Smooth muscle cell (in vitro differentiated cells): ENCODE measurements around the gene UBE2G2. TPM values are rescaled to one million over a fixed set of nuclear protein-coding genes. Genes with fewer than 3 reads are reported as not detected.

Experiments
- DNase-seq: peaks from one replicate; lab custom pipeline; 2025; ENCODE audit not compliant: unreplicated experiment; lab: John Stamatoyannopoulos, UW
- H2AFZ ChIP-seq: fragments of 200-600 bp; sonication (generic); 2 replicates; pipeline ENCODE4 v1.6.0; 2016; ENCODE audit warnings: antibody characterized with exemption, low read depth, mild to moderate bottlenecking
- H3F3A ChIP-seq: fragments of 200-600 bp; sonication (generic); 2 replicates; pipeline ENCODE4 v1.6.0; 2017; ENCODE audit warnings: antibody characterized with exemption, low read depth
- H3K27ac ChIP-seq: fragments of 200-600 bp; sonication (generic); 2 replicates; pipeline ENCODE4 v1.5.1; 2016; ENCODE audit warnings: low read depth, mild to moderate bottlenecking
- H3K27me3 ChIP-seq: fragments of 200-600 bp; sonication (generic); 2 replicates; pipeline ENCODE4 v1.6.1; 2016; ENCODE audit warnings: low read depth, mild to moderate bottlenecking
- H3K36me3 ChIP-seq: fragments of 200-600 bp; sonication (generic); 2 replicates; pipeline ENCODE4 v1.5.1; 2016; ENCODE audit warnings: low read depth
- H3K4me1 ChIP-seq: fragments of 200-600 bp; sonication (generic); 2 replicates; pipeline ENCODE4 v1.5.1; 2016; ENCODE audit warnings: low read depth
- H3K4me2 ChIP-seq: fragments of 200-600 bp; sonication (generic); 2 replicates; pipeline ENCODE4 v1.6.0; 2016; ENCODE audit warnings: mild to moderate bottlenecking
- H3K4me3 ChIP-seq: fragments of 200-600 bp; sonication (generic); 2 replicates; pipeline ENCODE4 v1.5.1; 2016; ENCODE audit warnings: mild to moderate bottlenecking
- H3K79me2 ChIP-seq: fragments of 200-600 bp; sonication (generic); 2 replicates; pipeline ENCODE4 v1.6.0; 2016; ENCODE audit warnings: low read depth, mild to moderate bottlenecking
- H3K9ac ChIP-seq: fragments of 200-600 bp; sonication (generic); 2 replicates; pipeline ENCODE4 v1.6.0; 2016; ENCODE audit warnings: low read depth
- H3K9me3 ChIP-seq: fragments of 200-600 bp; sonication (generic); replicated peaks from 2 replicates; pipeline ENCODE4 v1.5.1; 2016; ENCODE audit warnings: low read depth
- H4K20me1 ChIP-seq: fragments of 200-600 bp; sonication (generic); 2 replicates; pipeline ENCODE4 v1.6.0; 2016; ENCODE audit warnings: low read depth
- CTCF ChIP-seq: fragments of 200-600 bp; sonication (generic); IDR thresholded peaks from 2 replicates; pipeline ENCODE4 v1.5.1; 2017; ENCODE audit warnings: borderline replicate concordance, mild to moderate bottlenecking, antibody characterized with exemption; ENCODE audit not compliant: insufficient read depth, poor library complexity, severe bottlenecking
- WGBS: methylation state at CpG from one replicate; pipeline ENCODE4 v1.1.7; 2016; ENCODE audit warnings: low lambda C conversion rate; 5-methylcytosine and 5-hydroxymethylcytosine counted together
- polyA plus RNA-seq: library from polyadenylated mRNA; unstranded; fragments of >200 nt; fragmentation: Nextera tagmentation; extraction: Ambion mirVana; gene quantifications from 2 replicates; pipeline ENCODE4 v1.2.1, GENCODE V29; 2016
- total RNA-seq: library from RNA; depleted of rRNA; stranded (reverse); fragments of >200 nt; gene quantifications from 2 replicates; pipeline ENCODE4 v1.2.3, GENCODE V29; 2014

UBE2G2 gene
- total and polyA plus RNA-seq, 2 experiments from 2014 or later = 33.1 to 34.1 TPM

- Histone ChIP-seq H3K27me3 (no peaks in the 10 kb centered on the region), H3K36me3 (no peaks in the 10 kb centered on the region), H2AFZ (no peak overlapping the region), H3K4me1 (no peaks in the 10 kb centered on the region), H3F3A (no peaks in the 10 kb centered on the region), H3K9ac (no peak overlapping the region), H3K4me2 (no peak overlapping the region), H3K9me3 (no peaks in the 10 kb centered on the region), H3K4me3 (no peak overlapping the region), H3K79me2 (no peaks in the 10 kb centered on the region), H3K27ac (no peak overlapping the region), H4K20me1 (no peaks in the 10 kb centered on the region)
- 75% methylated on average over 36 of the region's 37 CpGs for WGBS
- DNase-seq = no peak
- no peak for TF ChIP-seq CTCF
Observed at GRCh38 chr21:44836666-44837471, 35.2 kb upstream of the UBE2G2 start.

- no peak overlapping the region for H3K27ac ChIP-seq
- no peak overlapping the region for H2AFZ ChIP-seq
- DNase-seq = no peak
- no peaks in the 10 kb centered on the region for H3K9me3 ChIP-seq
- H3K4me3 ChIP-seq = no peak overlapping the region
- H3F3A ChIP-seq = no peaks in the 10 kb centered on the region
- no peaks in the 10 kb centered on the region for H3K27me3 ChIP-seq
- WGBS = 85% methylated on average over 3 of the region's 3 CpGs
- no peaks in the 10 kb centered on the region for H3K36me3 ChIP-seq
- H3K4me2 ChIP-seq = no peak overlapping the region
- no peaks in the 10 kb centered on the region for H3K79me2 ChIP-seq
- H3K9ac ChIP-seq = no peak overlapping the region
- TF ChIP-seq CTCF = no peak
- no peaks in the 10 kb centered on the region for H4K20me1 ChIP-seq
- H3K4me1 ChIP-seq = no peaks in the 10 kb centered on the region
Observed at GRCh38 chr21:44836349-44836665, 34.7 kb upstream of the UBE2G2 start.

- H3K27ac ChIP-seq = no peak overlapping the region
- 96% methylated on average over 6 of the region's 8 CpGs for WGBS
- no peak overlapping the region for H3K4me3 ChIP-seq
- no peaks in the 10 kb centered on the region for H3K36me3 ChIP-seq
- no peaks in the 10 kb centered on the region for H3K27me3 ChIP-seq
- no peaks in the 10 kb centered on the region for H4K20me1 ChIP-seq
- no peak overlapping the region for H2AFZ ChIP-seq
- no peaks in the 10 kb centered on the region for H3K9me3 ChIP-seq
- H3K4me2 ChIP-seq = no peak overlapping the region
- TF ChIP-seq CTCF = no peak
- no peaks in the 10 kb centered on the region for H3K79me2 ChIP-seq
- DNase-seq = no peak
- H3F3A ChIP-seq = no peaks in the 10 kb centered on the region
- H3K4me1 ChIP-seq = no peaks in the 10 kb centered on the region
- no peak overlapping the region for H3K9ac ChIP-seq
Observed at GRCh38 chr21:44835647-44835973, 34.0 kb upstream of the UBE2G2 start.
